Renal pelvis (tissue), 4 donors: ENCODE measurements around the gene PCDHB2. TPM values are rescaled to one million over a fixed set of nuclear protein-coding genes. Genes with fewer than 3 reads are reported as not detected.
A peak's percentile ranks its signal among the peaks of the same experiment; 100 is the strongest.
"Not testable (repeated sequence)": the region's sequence is repeated elsewhere in the genome, so short reads cannot be mapped to it uniquely, and the experiment has no call there.

ENCODE experiments used
- DNase-seq: peaks from one replicate; pipeline ENCODE4 v3.0.0-alpha.2; 2013
- polyA plus RNA-seq, 3 donors: library from polyadenylated mRNA; unstranded; fragments of 120-200 nt; gene quantifications; one replicate each; pipeline ENCODE4 v1.2.1, GENCODE V29; 2013; ENCODE audit not compliant: insufficient read length in 3 of 3

The PCDHB2 gene
- polyA plus RNA-seq, 3 donors = 4.5 to 8.4 (median 4.9) TPM

DNA sequence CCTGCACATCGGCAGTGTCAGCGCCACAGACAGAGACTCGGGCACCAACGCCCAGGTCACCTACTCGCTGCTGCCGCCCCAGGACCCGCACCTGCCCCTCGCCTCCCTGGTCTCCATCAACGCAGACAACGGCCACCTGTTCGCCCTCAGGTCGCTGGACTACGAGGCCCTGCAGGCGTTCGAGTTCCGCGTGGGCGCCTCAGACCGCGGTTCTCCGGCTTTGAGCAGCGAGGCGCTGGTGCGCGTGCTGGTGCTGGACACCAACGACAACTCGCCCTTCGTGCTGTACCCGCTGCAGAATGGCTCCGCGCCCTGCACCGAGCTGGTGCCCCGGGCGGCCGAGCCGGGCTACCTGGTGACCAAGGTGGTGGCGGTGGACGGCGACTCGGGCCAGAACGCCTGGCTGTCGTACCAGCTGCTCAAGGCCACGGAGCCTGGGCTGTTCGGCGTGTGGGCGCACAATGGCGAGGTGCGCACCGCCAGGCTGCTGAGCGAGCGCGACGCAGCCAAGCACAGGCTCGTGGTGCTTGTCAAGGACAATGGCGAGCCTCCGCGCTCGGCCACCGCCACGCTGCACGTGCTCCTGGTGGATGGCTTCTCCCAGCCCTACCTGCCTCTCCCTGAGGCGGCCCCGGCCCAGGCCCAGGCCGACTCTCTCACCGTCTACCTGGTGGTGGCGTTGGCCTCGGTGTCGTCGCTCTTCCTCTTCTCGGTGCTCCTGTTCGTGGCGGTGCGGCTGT is 29.2 kb downstream of the PCDHB2 start:
- not testable (repeated sequence) for DNase-seq

DNA sequence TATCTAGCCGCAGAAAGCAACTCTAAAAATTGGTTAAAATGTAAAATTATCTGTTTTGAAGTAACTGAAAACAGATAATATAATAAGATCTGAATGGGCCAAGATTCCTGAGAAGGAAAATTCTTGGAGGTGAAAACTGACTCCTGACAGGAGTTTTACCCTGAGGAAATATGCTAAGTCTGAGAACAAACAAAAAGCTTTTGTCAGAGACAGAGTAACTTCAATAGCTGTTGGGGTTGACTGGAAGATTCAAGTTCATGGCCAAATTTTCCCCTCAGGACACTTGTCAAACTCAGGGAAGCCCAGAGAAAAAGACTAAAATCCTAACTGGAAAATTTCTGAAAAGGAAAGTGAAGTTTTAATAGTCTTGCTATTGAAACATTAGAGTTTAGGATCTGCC is 32.9 kb downstream of the PCDHB2 start:
- no peak for DNase-seq

DNA sequence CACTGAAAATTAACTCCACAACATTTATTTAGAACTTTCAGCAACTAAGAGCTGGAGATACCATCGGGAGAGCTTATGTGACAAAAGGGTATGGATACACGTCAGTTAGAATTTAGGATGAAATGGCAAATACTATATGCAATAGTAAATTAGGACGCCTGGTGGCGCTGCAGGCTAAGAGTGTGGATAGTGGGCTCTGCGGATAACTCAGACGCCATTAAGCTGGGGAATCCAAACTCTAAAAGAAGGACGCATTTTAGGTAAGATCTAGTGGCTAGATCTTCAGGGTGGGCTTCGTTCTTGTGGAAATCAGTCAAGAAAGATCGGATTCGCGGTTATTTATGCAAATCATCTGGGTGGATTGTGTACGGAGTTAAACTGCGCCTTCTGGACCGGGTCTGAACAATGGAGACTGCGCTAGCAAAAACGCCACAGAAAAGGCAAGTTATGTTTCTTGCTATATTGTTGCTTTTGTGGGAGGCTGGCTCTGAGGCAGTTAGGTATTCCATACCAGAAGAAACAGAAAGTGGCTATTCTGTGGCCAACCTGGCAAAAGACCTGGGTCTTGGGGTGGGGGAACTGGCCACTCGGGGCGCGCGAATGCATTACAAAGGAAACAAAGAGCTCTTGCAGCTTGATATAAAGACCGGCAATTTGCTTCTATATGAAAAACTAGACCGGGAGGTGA is 40.8 kb downstream of the PCDHB2 start, which contains the start of gene PCDHB5:
PCDHB5 (plus strand) TSS at position 177 of the 688 bp plus-strand sequence; CDS start at position 406, 229 bp downstream.
- DNase-seq = peak; percentile 24

DNA sequence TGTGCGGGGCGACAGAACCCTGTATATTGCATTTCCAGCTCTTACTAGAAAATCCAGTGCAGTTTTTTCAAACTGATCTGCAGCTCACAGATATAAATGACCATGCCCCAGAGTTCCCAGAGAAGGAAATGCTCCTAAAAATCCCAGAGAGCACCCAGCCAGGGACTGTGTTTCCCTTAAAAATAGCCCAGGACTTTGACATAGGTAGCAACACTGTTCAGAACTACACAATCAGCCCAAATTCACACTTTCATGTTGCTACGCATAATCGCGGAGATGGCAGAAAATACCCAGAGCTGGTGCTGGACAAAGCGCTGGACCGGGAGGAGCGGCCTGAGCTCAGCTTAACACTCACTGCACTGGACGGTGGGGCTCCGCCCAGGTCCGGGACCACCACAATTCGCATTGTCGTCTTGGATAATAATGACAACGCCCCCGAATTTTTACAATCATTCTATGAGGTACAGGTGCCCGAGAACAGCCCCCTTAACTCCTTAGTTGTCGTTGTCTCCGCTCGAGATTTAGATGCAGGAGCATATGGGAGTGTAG is 41.4 kb downstream of the PCDHB2 start:
- no peak for DNase-seq

DNA sequence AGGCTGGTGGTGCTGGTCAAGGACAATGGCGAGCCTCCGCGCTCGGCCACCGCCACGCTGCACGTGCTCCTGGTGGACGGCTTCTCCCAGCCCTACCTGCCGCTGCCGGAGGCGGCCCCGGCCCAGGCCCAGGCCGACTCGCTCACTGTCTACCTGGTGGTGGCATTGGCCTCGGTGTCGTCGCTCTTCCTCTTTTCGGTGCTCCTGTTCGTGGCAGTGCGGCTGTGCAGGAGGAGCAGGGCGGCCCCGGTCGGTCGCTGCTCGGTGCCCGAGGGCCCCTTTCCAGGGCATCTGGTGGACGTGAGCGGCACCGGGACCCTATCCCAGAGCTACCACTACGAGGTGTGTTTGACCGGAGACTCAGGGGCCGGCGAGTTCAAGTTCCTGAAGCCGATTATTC is 42.9 kb downstream of the PCDHB2 start:
- DNase-seq = not testable (repeated sequence)

Other genes with a start within 250 kb of the PCDHB2 start
- gene PCDHA9, start 246.2 kb upstream of the PCDHB2 start, polyA plus RNA-seq = under 1 TPM; 0.03 to 0.08 (median 0.06) TPM
- gene PCDHA10, start 238.7 kb upstream of the PCDHB2 start, polyA plus RNA-seq = under 1 TPM; 0.33 to 0.59 (median 0.39) TPM
- gene PCDHA11, start 225.7 kb upstream of the PCDHB2 start, polyA plus RNA-seq = under 1 TPM; 0.05 to 0.24 (median 0.18) TPM
- under 1 TPM in 2 of 3 donors, not detected in 1; 0.07 to 0.14 TPM for gene PCDHA12, start 219.3 kb upstream of the PCDHB2 start, polyA plus RNA-seq
- under 1 TPM in 1 of 3 donors, not detected in 2; 0.07 TPM for gene PCDHA13, start 212.5 kb upstream of the PCDHB2 start, polyA plus RNA-seq
- gene PCDHAC1, start 168.3 kb upstream of the PCDHB2 start, polyA plus RNA-seq = under 1 TPM; 0.06 to 0.10 (median 0.06) TPM
- under 1 TPM; 0.29 to 0.71 (median 0.53) TPM for gene PCDHAC2, start 128.1 kb upstream of the PCDHB2 start, polyA plus RNA-seq
- under 1 TPM; 0.04 to 0.15 (median 0.08) TPM for gene PCDHB1, start 43.2 kb upstream of the PCDHB2 start, polyA plus RNA-seq
- gene PCDHB3, start 5.9 kb downstream of the PCDHB2 start, polyA plus RNA-seq = 1 to 10 TPM; 3.7 to 4.7 (median 3.8) TPM
- 1 to 10 TPM in 2 of 3 donors, under 1 TPM in 1; 0.97 to 2.1 (median 2.0) TPM for gene PCDHB4, start 27.2 kb downstream of the PCDHB2 start, polyA plus RNA-seq
- 1 to 10 TPM; 5.3 to 9.5 (median 9.1) TPM for gene PCDHB5, start 40.6 kb downstream of the PCDHB2 start, polyA plus RNA-seq
- gene PCDHB6, start 55.4 kb downstream of the PCDHB2 start, polyA plus RNA-seq = 1 to 10 TPM; 1.6 to 3.1 (median 3.0) TPM
- 1 to 10 TPM; 3.5 to 4.4 (median 4.2) TPM for gene PCDHB7, start 78.0 kb downstream of the PCDHB2 start, polyA plus RNA-seq
- gene PCDHB8, start 83.2 kb downstream of the PCDHB2 start, polyA plus RNA-seq = 1 to 10 TPM; 1.5 to 3.1 (median 2.1) TPM
- 1 to 10 TPM; 5.1 to 7.4 (median 6.5) TPM for gene PCDHB16, start 87.8 kb downstream of the PCDHB2 start, polyA plus RNA-seq
- gene PCDHB9, start 92.5 kb downstream of the PCDHB2 start, polyA plus RNA-seq = 1 to 10 TPM; 3.4 to 4.5 (median 4.1) TPM
- gene PCDHB10, start 97.7 kb downstream of the PCDHB2 start, polyA plus RNA-seq = 1 to 10 TPM; 4.9 to 6.6 (median 6.4) TPM
- gene PCDHB11, start 105.0 kb downstream of the PCDHB2 start, polyA plus RNA-seq = 1 to 10 TPM; 3.8 to 6.5 (median 4.6) TPM
- gene PCDHB12, start 114.1 kb downstream of the PCDHB2 start, polyA plus RNA-seq = 1 to 10 TPM; 3.6 to 4.6 (median 4.5) TPM
- 1 to 10 TPM; 6.4 to 7.5 (median 6.9) TPM for gene PCDHB13, start 119.3 kb downstream of the PCDHB2 start, polyA plus RNA-seq
- gene PCDHB14, start 128.7 kb downstream of the PCDHB2 start, polyA plus RNA-seq = 10 to 100 TPM; 10.1 to 11.2 (median 10.2) TPM
- 10 to 100 TPM; 14.3 to 15.2 (median 14.7) TPM for gene PCDHB15, start 150.8 kb downstream of the PCDHB2 start, polyA plus RNA-seq
- gene SLC25A2, start 209.4 kb downstream of the PCDHB2 start, polyA plus RNA-seq = under 1 TPM in 2 of 3 donors, not detected in 1; 0.19 to 0.21 TPM
- 100 to 1,000 TPM; 137 to 157 (median 148) TPM for gene TAF7, start 226.2 kb downstream of the PCDHB2 start, polyA plus RNA-seq
- 1 to 10 TPM in 2 of 3 donors, under 1 TPM in 1; 0.81 to 1.7 (median 1.0) TPM for gene PCDHGA1, start 235.9 kb downstream of the PCDHB2 start, polyA plus RNA-seq
- gene PCDHGA2, start 244.1 kb downstream of the PCDHB2 start, polyA plus RNA-seq = 1 to 10 TPM; 6.3 to 8.3 (median 6.4) TPM
- 1 to 10 TPM; 3.4 to 4.5 (median 3.8) TPM for gene PCDHGA3, start 249.2 kb downstream of the PCDHB2 start, polyA plus RNA-seq